ENCODE data around the gene MMP14. TPM values are rescaled to one million over a fixed set of nuclear protein-coding genes. Genes with fewer than 3 reads are reported as not detected.

MMP14 gene
- total and polyA plus RNA-seq, 2 of the 13 experiments (the other 11 are each of a cell fraction or from before 2014, with no cell fraction given), result 5.2 to 9.8 TPM

DNA sequence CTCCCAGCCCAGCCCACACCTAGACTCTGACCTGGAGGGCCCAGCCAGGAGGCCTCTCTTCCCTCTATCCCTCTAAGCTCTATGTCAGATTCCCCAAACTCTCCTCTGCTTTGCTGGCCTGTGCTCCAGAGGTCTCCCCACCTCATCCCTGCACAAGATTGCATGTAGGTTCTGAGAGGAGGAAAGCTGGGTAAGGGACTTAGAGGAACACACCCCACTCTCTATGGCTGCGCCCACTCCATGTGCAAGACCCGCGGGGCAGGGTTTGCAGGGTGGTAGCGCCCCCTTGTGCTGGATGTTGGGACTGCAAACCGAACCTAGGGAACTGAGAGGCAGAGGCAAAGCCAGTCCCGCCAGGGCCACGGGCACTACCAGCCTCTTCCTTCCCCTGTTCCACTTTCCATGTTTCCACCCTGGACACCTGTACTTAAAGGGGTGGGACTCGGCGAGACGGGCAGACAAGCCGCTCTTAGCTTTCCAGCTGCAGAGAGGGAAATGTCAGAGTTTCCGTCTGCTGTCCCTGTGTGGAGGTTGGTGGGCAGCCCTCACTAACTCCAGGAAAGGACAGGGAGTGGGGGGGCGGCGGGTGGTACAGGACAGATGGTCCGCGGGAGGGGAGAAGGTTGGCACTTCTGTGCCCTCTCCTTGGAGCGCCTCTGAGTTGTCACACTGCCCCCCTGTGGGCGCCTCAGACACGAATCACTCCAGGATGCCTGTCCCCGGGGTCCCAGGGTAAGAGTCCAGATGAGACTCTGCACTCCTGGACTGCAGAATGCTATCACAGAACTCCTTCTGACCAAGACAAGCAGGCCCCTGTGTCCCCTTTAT, 16.8 kb downstream of the MMP14 start (continued):
- TF ChIP-seq, protein P1, sequence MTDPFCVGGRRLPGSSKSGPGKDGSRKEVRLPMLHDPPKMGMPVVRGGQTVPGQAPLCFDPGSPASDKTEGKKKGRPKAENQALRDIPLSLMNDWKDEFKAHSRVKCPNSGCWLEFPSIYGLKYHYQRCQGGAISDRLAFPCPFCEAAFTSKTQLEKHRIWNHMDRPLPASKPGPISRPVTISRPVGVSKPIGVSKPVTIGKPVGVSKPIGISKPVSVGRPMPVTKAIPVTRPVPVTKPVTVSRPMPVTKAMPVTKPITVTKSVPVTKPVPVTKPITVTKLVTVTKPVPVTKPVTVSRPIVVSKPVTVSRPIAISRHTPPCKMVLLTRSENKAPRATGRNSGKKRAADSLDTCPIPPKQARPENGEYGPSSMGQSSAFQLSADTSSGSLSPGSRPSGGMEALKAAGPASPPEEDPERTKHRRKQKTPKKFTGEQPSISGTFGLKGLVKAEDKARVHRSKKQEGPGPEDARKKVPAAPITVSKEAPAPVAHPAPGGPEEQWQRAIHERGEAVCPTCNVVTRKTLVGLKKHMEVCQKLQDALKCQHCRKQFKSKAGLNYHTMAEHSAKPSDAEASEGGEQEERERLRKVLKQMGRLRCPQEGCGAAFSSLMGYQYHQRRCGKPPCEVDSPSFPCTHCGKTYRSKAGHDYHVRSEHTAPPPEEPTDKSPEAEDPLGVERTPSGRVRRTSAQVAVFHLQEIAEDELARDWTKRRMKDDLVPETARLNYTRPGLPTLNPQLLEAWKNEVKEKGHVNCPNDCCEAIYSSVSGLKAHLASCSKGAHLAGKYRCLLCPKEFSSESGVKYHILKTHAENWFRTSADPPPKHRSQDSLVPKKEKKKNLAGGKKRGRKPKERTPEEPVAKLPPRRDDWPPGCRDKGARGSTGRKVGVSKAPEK (CRISPR knock-in tag; IDR thresholded peaks at IDR 0.05; ENCODE audit: borderline replicate concordance), result no peak; the same call in 1 of the 2 replicates
- TF ChIP-seq JUNB (CRISPR knock-in tag; IDR thresholded peaks at IDR 0.05; ENCODE audit: borderline replicate concordance) (no peak), THYN1 (CRISPR knock-in tag; IDR thresholded peaks at IDR 0.05; ENCODE audit: borderline replicate concordance, low read depth) (0 out of 2 replicates have a peak, but pooled peaks have one; percentile 97), ZC3H13 (CRISPR knock-in tag; IDR thresholded peaks at IDR 0.05) (peak; percentile 87; the same call in 1 of the 2 replicates), ZNF20 (CRISPR knock-in tag; IDR thresholded peaks at IDR 0.05) (no peak), IKZF4 (CRISPR knock-in tag; IDR thresholded peaks at IDR 0.05; ENCODE audit: borderline replicate concordance, low read depth, not compliant biosample characterization) (peak; percentile 86), MIER2 (CRISPR knock-in tag; IDR thresholded peaks at IDR 0.05) (peak; percentile 83), ZNF317 (CRISPR knock-in tag; IDR thresholded peaks at IDR 0.05) (peak; percentile 76; the same call in 1 of the 2 replicates), ZNF496 (CRISPR knock-in tag; IDR thresholded peaks at IDR 0.05; ENCODE audit: insufficient replicate concordance) (no peak), NKX3-1 (CRISPR knock-in tag; IDR thresholded peaks at IDR 0.05) (no peak)
- TF ChIP-seq, protein P2, sequence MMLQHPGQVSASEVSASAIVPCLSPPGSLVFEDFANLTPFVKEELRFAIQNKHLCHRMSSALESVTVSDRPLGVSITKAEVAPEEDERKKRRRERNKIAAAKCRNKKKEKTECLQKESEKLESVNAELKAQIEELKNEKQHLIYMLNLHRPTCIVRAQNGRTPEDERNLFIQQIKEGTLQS (CRISPR knock-in tag; IDR thresholded peaks at IDR 0.05), result peak; percentile 8
- TF ChIP-seq, protein P3, sequence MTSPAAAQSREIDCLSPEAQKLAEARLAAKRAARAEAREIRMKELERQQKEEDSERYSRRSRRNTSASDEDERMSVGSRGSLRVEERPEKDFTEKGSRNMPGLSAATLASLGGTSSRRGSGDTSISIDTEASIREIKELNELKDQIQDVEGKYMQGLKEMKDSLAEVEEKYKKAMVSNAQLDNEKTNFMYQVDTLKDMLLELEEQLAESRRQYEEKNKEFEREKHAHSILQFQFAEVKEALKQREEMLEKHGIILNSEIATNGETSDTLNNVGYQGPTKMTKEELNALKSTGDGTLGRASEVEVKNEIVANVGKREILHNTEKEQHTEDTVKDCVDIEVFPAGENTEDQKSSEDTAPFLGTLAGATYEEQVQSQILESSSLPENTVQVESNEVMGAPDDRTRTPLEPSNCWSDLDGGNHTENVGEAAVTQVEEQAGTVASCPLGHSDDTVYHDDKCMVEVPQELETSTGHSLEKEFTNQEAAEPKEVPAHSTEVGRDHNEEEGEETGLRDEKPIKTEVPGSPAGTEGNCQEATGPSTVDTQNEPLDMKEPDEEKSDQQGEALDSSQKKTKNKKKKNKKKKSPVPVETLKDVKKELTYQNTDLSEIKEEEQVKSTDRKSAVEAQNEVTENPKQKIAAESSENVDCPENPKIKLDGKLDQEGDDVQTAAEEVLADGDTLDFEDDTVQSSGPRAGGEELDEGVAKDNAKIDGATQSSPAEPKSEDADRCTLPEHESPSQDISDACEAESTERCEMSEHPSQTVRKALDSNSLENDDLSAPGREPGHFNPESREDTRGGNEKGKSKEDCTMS (CRISPR knock-in tag; conservative IDR thresholded peaks at IDR 0.05), result 0 out of 2 replicates have a peak, but pooled peaks have one; percentile 40
- TF ChIP-seq, protein P4, sequence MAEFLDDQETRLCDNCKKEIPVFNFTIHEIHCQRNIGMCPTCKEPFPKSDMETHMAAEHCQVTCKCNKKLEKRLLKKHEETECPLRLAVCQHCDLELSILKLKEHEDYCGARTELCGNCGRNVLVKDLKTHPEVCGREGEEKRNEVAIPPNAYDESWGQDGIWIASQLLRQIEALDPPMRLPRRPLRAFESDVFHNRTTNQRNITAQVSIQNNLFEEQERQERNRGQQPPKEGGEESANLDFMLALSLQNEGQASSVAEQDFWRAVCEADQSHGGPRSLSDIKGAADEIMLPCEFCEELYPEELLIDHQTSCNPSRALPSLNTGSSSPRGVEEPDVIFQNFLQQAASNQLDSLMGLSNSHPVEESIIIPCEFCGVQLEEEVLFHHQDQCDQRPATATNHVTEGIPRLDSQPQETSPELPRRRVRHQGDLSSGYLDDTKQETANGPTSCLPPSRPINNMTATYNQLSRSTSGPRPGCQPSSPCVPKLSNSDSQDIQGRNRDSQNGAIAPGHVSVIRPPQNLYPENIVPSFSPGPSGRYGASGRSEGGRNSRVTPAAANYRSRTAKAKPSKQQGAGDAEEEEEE (CRISPR knock-in tag; IDR thresholded peaks at IDR 0.05; ENCODE audit: borderline replicate concordance), result peak; percentile 97; the same call in 1 of the 2 replicates
- TF ChIP-seq, protein P5, sequence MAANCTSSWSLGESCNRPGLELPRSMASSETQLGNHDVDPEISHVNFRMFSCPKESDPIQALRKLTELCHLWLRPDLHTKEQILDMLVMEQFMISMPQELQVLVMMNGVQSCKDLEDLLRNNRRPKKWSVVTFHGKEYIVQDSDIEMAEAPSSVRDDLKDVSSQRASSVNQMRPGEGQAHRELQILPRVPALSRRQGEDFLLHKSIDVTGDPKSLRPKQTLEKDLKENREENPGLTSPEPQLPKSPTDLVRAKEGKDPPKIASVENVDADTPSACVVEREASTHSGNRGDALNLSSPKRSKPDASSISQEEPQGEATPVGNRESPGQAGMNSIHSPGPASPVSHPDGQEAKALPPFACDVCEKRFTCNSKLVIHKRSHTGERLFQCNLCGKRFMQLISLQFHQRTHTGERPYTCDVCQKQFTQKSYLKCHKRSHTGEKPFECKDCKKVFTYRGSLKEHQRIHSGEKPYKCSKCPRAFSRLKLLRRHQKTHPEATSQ (CRISPR knock-in tag; IDR thresholded peaks at IDR 0.05; ENCODE audit: borderline replicate concordance), result peak; percentile 93
- TF ChIP-seq, protein P6, sequence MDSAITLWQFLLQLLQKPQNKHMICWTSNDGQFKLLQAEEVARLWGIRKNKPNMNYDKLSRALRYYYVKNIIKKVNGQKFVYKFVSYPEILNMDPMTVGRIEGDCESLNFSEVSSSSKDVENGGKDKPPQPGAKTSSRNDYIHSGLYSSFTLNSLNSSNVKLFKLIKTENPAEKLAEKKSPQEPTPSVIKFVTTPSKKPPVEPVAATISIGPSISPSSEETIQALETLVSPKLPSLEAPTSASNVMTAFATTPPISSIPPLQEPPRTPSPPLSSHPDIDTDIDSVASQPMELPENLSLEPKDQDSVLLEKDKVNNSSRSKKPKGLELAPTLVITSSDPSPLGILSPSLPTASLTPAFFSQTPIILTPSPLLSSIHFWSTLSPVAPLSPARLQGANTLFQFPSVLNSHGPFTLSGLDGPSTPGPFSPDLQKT (CRISPR knock-in tag; IDR thresholded peaks at IDR 0.05; ENCODE audit: borderline replicate concordance), result no peak
